HepG2 (cell line): ENCODE data around the gene C10orf143. TPM values are rescaled to one million over a fixed set of nuclear protein-coding genes. Genes with fewer than 3 reads are reported as not detected.

Source experiments
- ATAC-seq: fragments of 200-7000 bp; cut with Tn5 transposase; 3 replicates; pipeline ENCODE4 v1.9.1; 2020; ENCODE audit warnings: mild to moderate bottlenecking, moderate library complexity
- BruUV-seq: library from RNA; stranded (reverse); fragments of 400-500 nt; replicated peaks from 2 replicates; lab custom pipeline; 2021; lab: Mats Ljungman, UMichigan
- CTCF ChIA-PET: fragments of 300-600 bp; formaldehyde crosslinking; extraction: SDS; loops from one replicate; lab custom pipeline; 2021; ENCODE audit warnings: low total read pairs, inconsistent platforms, low intra/inter-chr PET ratio; lab: Yijun Ruan, JAX
- POLR2A ChIA-PET: fragments of 350-600 bp; sonication (Branson Sonifier 250); formaldehyde crosslinking; loops from one replicate; lab custom pipeline; 2020; ENCODE audit warnings: antibody characterized with exemption, inconsistent platforms; lab: Yijun Ruan, JAX
- DNase-seq: peaks from one replicate; pipeline ENCODE4 v3.0.0-alpha.2; 2015; ENCODE audit warnings: low spot score
- FAIRE-seq: peaks from 3 replicates; lab custom pipeline; 2011; peaks lifted over from hg19 to GRCh38; lab: Jason Lieb, UNC
- H2AFZ ChIP-seq: one replicate; pipeline ENCODE4 v1.6.1; 2011; ENCODE audit warnings: low read length, inconsistent platforms
- H3K27ac ChIP-seq: fragments of 300-600 bp; 3 replicates; pipeline ENCODE4 v1.8.0; 2011; ENCODE audit warnings: mixed run types, mild to moderate bottlenecking, mixed read lengths, low read length, inconsistent platforms; ENCODE audit not compliant: insufficient read depth; ENCODE audit errors: extremely low read length
- H3K27me3 ChIP-seq, 2 experiments: fragments of 200-600 bp in 1 of 2; 2 replicates in 1 of 2; 3 replicates in 1 of 2; pipeline versions ENCODE4 v1.6.0 to v1.8.0; 2011; ENCODE audit warnings: low read length in 2 of 2, mild to moderate bottlenecking in 2 of 2, moderate library complexity in 2 of 2, inconsistent platforms in 1 of 2; ENCODE audit not compliant: insufficient read depth in 2 of 2, control insufficient read depth in 1 of 2
- H3K36me3 ChIP-seq, 2 experiments: fragments of 200-600 bp in 1 of 2; replicated peaks in 1 of 2; 2 replicates in 1 of 2; 3 replicates in 1 of 2; pipeline versions ENCODE4 v1.5.1 to v1.8.0; 2011; ENCODE audit warnings: low read length in 2 of 2, inconsistent platforms in 1 of 2; ENCODE audit not compliant: insufficient read depth in 2 of 2, control insufficient read depth in 1 of 2
- H3K4me1 ChIP-seq: 2 replicates; pipeline ENCODE4 v1.5.1; 2012; ENCODE audit warnings: low read length, inconsistent platforms; ENCODE audit not compliant: insufficient read depth
- H3K4me2 ChIP-seq: 2 replicates; pipeline ENCODE4 v1.6.0; 2011; ENCODE audit warnings: low read depth, low read length, inconsistent platforms
- H3K4me3 ChIP-seq, 3 experiments: fragments of 200-600 bp in 1 of 3; sonication (generic), shearing (Covaris generic) in 1 of 3; replicated peaks in 1 of 3; 2 replicates each; pipeline ENCODE4 v1.5.1; 2011 to 2016; ENCODE audit warnings: low read length in 3 of 3, inconsistent platforms in 2 of 3, low read depth in 2 of 3, mild to moderate bottlenecking in 2 of 3, control low read depth in 1 of 3, mixed read lengths in 1 of 3; ENCODE audit not compliant: insufficient read depth in 1 of 3
- H3K79me2 ChIP-seq: one replicate; pipeline ENCODE4 v1.6.1; 2011; ENCODE audit warnings: low read length, inconsistent platforms; ENCODE audit not compliant: insufficient read depth
- H3K9ac ChIP-seq: 2 replicates; pipeline ENCODE4 v1.6.0; 2011; ENCODE audit warnings: mild to moderate bottlenecking, low read depth, low read length, inconsistent platforms; ENCODE audit not compliant: insufficient read depth
- H3K9me3 ChIP-seq: 2 replicates; pipeline ENCODE4 v1.5.1; 2012; ENCODE audit warnings: mild to moderate bottlenecking, low read length
- H4K20me1 ChIP-seq: 2 replicates; pipeline ENCODE4 v1.6.0; 2011; ENCODE audit warnings: inconsistent platforms, mild to moderate bottlenecking, low read length, moderate library complexity; ENCODE audit not compliant: insufficient read depth
- DPF2 ChIP-seq: sonication (generic); formaldehyde crosslinking; IDR thresholded peaks from 2 replicates; pipeline ENCODE4 v1.4.0; 2020; ENCODE audit warnings: mild to moderate bottlenecking, low read depth, missing genetic modification reagents, borderline replicate concordance
- PCBP1 ChIP-seq: fragments of 200-400 bp; formaldehyde crosslinking; IDR thresholded peaks from 2 replicates; pipeline ENCODE4 v1.6.1; 2017; ENCODE audit warnings: mild to moderate bottlenecking, low read depth, low read length, borderline replicate concordance
- PTBP1 ChIP-seq: fragments of 200-400 bp; formaldehyde crosslinking; IDR thresholded peaks from 2 replicates; pipeline ENCODE4 v1.6.1; 2018; ENCODE audit warnings: low read length, low read depth; ENCODE audit not compliant: poor library complexity, severe bottlenecking
- SNRNP70 ChIP-seq: fragments of 200-400 bp; formaldehyde crosslinking; IDR thresholded peaks from 2 replicates; pipeline ENCODE4 v1.6.1; 2017; ENCODE audit warnings: mild to moderate bottlenecking, low read depth, low read length, moderate library complexity
- ZBTB39 ChIP-seq: sonication (generic); formaldehyde crosslinking; IDR thresholded peaks from 2 replicates; pipeline ENCODE4 v1.5.0; 2020; ENCODE audit warnings: missing genetic modification reagents
- ZGPAT ChIP-seq: IDR thresholded peaks from 2 replicates; pipeline ENCODE4 v1.6.1; 2016; ENCODE audit warnings: mild to moderate bottlenecking
- ZIK1 ChIP-seq: sonication (generic); formaldehyde crosslinking; IDR thresholded peaks from 2 replicates; pipeline ENCODE4 v1.5.0; 2020; ENCODE audit warnings: mild to moderate bottlenecking, low read depth, missing genetic modification reagents, borderline replicate concordance
- ZNF30 ChIP-seq: sonication (generic); formaldehyde crosslinking; IDR thresholded peaks from 2 replicates; pipeline ENCODE4 v1.5.0; 2020; ENCODE audit warnings: mild to moderate bottlenecking, missing genetic modification reagents
- ZNF317 ChIP-seq: sonication (generic); formaldehyde crosslinking; IDR thresholded peaks from 2 replicates; pipeline ENCODE4 v1.5.0; 2020; ENCODE audit warnings: mild to moderate bottlenecking, missing genetic modification reagents
- ZNF678 ChIP-seq: sonication (generic); formaldehyde crosslinking; IDR thresholded peaks from 2 replicates; pipeline ENCODE4 v1.4.0; 2020; ENCODE audit warnings: mild to moderate bottlenecking, missing genetic modification reagents
- ZZZ3 ChIP-seq: sonication (generic); formaldehyde crosslinking; IDR thresholded peaks from 2 replicates; pipeline ENCODE4 v1.4.0; 2020; ENCODE audit warnings: missing genetic modification reagents, mild to moderate bottlenecking, borderline replicate concordance
- WGBS: methylation state at CpG from one replicate; pipeline ENCODE4 v1.1.6; 2017; ENCODE audit warnings: low lambda C conversion rate; 5-methylcytosine and 5-hydroxymethylcytosine counted together
- in situ Hi-C: cut with HindIII; loops from 2 replicates; pipeline ENCODE4 v1.10.0; 2017; ENCODE audit warnings: low pct_unique_long_range_greater_than_20kb; ENCODE audit not compliant: extremely low pct_ligation_motif_present
- intact Hi-C: fragments of 100-400 bp; cut with micrococcal nuclease; formaldehyde crosslinking; loops from one replicate; pipeline ENCODE4 v1.10.0; 2022; ENCODE audit not compliant: unreplicated experiment
- polyA plus RNA-seq, 8 experiments: library from polyadenylated mRNA; depleted of rRNA in 3 of 8; stranded (reverse) in 7 of 8; unstranded in 1 of 8; fragments of >200 nt; fragmentation: Illumina TruSeq in 4 of 8; extraction: Trizol in 4 of 8; gene quantifications; 2 replicates each; pipeline versions ENCODE4 v1.2.1 to v1.2.3, GENCODE V29; 2011 to 2016; ENCODE audit warnings: low read depth in 4 of 8, missing spikeins in 1 of 8, mixed read lengths in 1 of 8; ENCODE audit not compliant: insufficient read depth in 1 of 8
- total RNA-seq, 5 experiments: library from RNA; depleted of rRNA; stranded (reverse); fragments of >200 nt; fragmentation: Illumina TruSeq; extraction: Trizol; gene quantifications; 2 replicates each; pipeline ENCODE4 v1.2.3, GENCODE V29; 2016; ENCODE audit warnings: low read depth in 1 of 5
- TF ChIP-seq, protein P1 (sequence below): sonication (generic); formaldehyde crosslinking; IDR thresholded peaks from 2 replicates; pipeline ENCODE4 v1.5.1; 2020; ENCODE audit warnings: missing genetic modification reagents, mild to moderate bottlenecking, borderline replicate concordance

The C10orf143 gene
- total and polyA plus RNA-seq, 2 of the 13 experiments (the other 11 are each of a cell fraction or from before 2014, with no cell fraction given): 0.21 to 0.91 TPM

- TF ChIP-seq ZGPAT (CRISPR knock-in tag) (no peak), SNRNP70 (no peak), ZBTB39 (no peak), ZIK1 (CRISPR knock-in tag) (no peak), DPF2 (no peak)
Observed at GRCh38 chr10:130036296-130037065, 74.1 kb downstream of the C10orf143 start (continued).

DNA sequence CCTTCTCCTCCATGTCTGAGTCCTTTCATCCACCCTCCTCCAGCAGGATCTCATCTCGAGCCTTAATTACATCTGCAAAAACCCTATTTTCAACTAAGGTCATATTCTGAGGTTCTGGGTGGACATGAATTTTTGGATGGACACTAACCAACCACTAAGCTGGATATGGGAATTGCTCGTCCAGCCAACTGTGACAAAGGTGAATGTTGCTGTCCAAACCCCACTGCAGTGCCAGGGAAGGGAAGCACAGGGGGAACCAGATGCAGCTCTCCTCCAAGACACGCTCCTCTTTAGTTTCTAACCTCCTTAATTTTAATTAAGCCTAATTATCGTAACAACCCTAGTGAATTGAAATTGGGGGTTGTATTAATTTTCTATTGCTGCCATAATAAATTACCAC, 81.4 kb downstream of the C10orf143 start:
- intact Hi-C loops: no loop called here
- CTCF ChIA-PET: no interaction called here
- no peak overlapping the region for H3K9ac ChIP-seq
- POLR2A ChIA-PET: no interaction called here
- FAIRE-seq: no peak
- H3K27ac ChIP-seq: no peak overlapping the region
- DNase-seq: no peak
- no peaks in the 10 kb centered on the region for H3K36me3 ChIP-seq
- in situ Hi-C loops: no loop called here
- H3K79me2 ChIP-seq: no peaks in the 10 kb centered on the region
- no peak for ATAC-seq
- no peaks in the 10 kb centered on the region for H4K20me1 ChIP-seq
- WGBS: 9% methylated on average over 4 of the region's 4 CpGs
- BruUV-seq: no TSS peak
- H3K27me3 ChIP-seq: peaks cover 3 to 23% of the 10 kb centered on the region in 2 experiments; a peak in 3 of 5 replicates
- no peak overlapping the region for H3K4me3 ChIP-seq
- H2AFZ ChIP-seq: no peak overlapping the region
- H3K4me1 ChIP-seq: no peaks in the 10 kb centered on the region
- H3K9me3 ChIP-seq: no peaks in the 10 kb centered on the region
- no peak for TF ChIP-seq ZZZ3 (CRISPR knock-in tag)
- TF ChIP-seq PTBP1: no peak
- TF ChIP-seq ZNF678 (CRISPR knock-in tag): no peak
- TF ChIP-seq ZIK1 (CRISPR knock-in tag): no peak
- no peak for TF ChIP-seq PCBP1
- no peak for TF ChIP-seq ZNF317 (CRISPR knock-in tag)
- TF ChIP-seq, protein P1, sequence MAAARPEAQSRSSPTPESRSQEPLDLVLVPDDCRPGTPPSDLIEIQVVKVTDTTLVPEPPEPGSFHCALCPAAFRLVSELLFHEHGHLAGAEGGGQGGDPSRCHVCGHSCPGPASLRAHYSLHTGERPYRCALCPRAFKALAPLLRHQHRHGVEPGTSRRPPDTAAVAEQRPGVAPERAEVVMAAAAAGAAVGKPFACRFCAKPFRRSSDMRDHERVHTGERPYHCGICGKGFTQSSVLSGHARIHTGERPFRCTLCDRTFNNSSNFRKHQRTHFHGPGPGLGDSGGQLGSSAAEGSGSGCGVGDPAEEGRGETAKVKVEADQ: no peak
- TF ChIP-seq ZNF30: no peak
- no peak overlapping the region for H3K4me2 ChIP-seq
